IMR-90 (cell line): ENCODE measurements around the gene GLIS1.

Source experiments
- BHLHE40 ChIP-seq: fragments of 150-350 bp; IDR thresholded peaks from 2 replicates; pipeline ENCODE4 v1.6.1; 2016; ENCODE audit warnings: mild to moderate bottlenecking, low read depth, low read length
- CEBPB ChIP-seq: IDR thresholded peaks from 2 replicates; pipeline ENCODE4 v1.6.1; 2012; ENCODE audit warnings: low read depth, low read length, improper control_type of control experiment
- FOS ChIP-seq: fragments of 150-350 bp; IDR thresholded peaks from 2 replicates; pipeline ENCODE4 v1.6.1; 2016; ENCODE audit warnings: low read depth, low read length
- POLR2A ChIP-seq: IDR thresholded peaks from 2 replicates; pipeline ENCODE4 v1.6.1; 2012; ENCODE audit warnings: mild to moderate bottlenecking, low read depth, low read length
- RAD21 ChIP-seq: IDR thresholded peaks from 2 replicates; pipeline ENCODE4 v1.6.1; 2012; ENCODE audit warnings: low read length, improper control_type of control experiment
- RCOR1 ChIP-seq: IDR thresholded peaks from 2 replicates; pipeline ENCODE4 v1.6.1; 2012; ENCODE audit warnings: mild to moderate bottlenecking, low read length, improper control_type of control experiment; ENCODE audit not compliant: insufficient replicate concordance
- RFX5 ChIP-seq: IDR thresholded peaks from 2 replicates; pipeline ENCODE4 v1.8.0; 2012; ENCODE audit warnings: low read depth, mild to moderate bottlenecking, low read length, moderate library complexity
- SMC3 ChIP-seq: fragments of 150-350 bp; IDR thresholded peaks from 2 replicates; pipeline ENCODE4 v1.6.1; 2016; ENCODE audit warnings: low read depth, mild to moderate bottlenecking, antibody characterized with exemption, low read length, moderate library complexity
- TF ChIP-seq, protein P1 (sequence below): conservative IDR thresholded peaks from 2 replicates; pipeline ENCODE4 v1.5.1; 2012; ENCODE audit warnings: mild to moderate bottlenecking, low read depth, low read length, improper control_type of control experiment

DNA sequence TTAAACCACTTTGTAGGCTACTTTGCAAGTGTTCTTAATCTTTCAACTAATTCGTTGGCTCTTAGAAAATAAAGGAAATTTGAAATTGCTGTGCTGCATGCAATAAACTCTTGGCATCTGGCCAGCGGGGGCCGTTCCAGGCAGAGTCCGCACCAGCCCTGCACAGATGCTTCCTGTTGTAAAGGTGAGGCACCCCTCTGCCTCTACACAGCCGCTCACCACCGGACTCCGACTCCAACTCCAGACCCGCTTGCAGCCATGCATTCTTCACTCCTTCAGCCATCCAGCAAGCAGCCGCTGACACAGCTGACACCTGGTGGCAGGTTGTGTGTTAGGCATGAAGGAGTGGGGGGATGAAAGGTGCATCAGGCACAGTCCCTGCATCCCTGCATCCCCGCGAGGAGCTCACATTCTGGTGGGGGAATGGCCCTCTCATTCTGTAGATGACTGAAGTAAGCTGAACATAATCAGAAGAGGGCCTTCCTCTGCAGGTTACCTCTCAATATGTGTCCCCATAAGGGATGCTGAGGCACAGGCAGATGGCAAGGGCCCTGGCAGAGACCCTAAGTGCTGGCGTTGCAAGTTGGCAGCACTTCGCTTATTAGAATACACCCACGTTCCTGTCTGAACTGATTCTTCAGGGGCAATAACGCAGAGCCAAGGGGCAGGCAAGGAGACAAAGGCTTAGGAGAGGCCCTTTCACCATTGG is 56.8 kb downstream of the GLIS1 start:
- TF ChIP-seq, protein P1, sequence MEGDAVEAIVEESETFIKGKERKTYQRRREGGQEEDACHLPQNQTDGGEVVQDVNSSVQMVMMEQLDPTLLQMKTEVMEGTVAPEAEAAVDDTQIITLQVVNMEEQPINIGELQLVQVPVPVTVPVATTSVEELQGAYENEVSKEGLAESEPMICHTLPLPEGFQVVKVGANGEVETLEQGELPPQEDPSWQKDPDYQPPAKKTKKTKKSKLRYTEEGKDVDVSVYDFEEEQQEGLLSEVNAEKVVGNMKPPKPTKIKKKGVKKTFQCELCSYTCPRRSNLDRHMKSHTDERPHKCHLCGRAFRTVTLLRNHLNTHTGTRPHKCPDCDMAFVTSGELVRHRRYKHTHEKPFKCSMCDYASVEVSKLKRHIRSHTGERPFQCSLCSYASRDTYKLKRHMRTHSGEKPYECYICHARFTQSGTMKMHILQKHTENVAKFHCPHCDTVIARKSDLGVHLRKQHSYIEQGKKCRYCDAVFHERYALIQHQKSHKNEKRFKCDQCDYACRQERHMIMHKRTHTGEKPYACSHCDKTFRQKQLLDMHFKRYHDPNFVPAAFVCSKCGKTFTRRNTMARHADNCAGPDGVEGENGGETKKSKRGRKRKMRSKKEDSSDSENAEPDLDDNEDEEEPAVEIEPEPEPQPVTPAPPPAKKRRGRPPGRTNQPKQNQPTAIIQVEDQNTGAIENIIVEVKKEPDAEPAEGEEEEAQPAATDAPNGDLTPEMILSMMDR: peak; percentile 27; the same call in 1 of the 2 replicates
- no peak for TF ChIP-seq POLR2A
- TF ChIP-seq BHLHE40: no peak
- TF ChIP-seq FOS: no peak
- peak; percentile 51 for TF ChIP-seq RAD21
- TF ChIP-seq SMC3: no peak
- no peak for TF ChIP-seq CEBPB
- no peak for TF ChIP-seq RCOR1
- TF ChIP-seq RFX5: no peak
